ENCODE results near the gene ELP4.

- TF ChIP-seq CTCF (IDR thresholded peaks at IDR 0.05) (no peak), POLR2AphosphoS5 (IDR thresholded peaks at IDR 0.05) (no peak)
These were observed 318.6 kb downstream of the ELP4 start for GRCh38 chr11:31828217-31828616.
